GM12875 (cell line): ENCODE measurements around the gene SHISA6.

Experiments used
- H3K4me3 ChIP-seq: one replicate; pipeline ENCODE4 v1.5.1; 2011; ENCODE audit warnings: low read depth, low read length, control low read depth
- CTCF ChIP-seq: IDR thresholded peaks from 2 replicates; pipeline ENCODE4 v1.5.1; 2011; ENCODE audit warnings: low read depth, mild to moderate bottlenecking, control low read depth, inconsistent platforms, low read length, moderate library complexity, borderline replicate concordance; ENCODE audit not compliant: insufficient read depth

Gene SHISA6

GRCh38 chr17:11240841-11241610 is at the start of gene SHISA6:
TSS of gene SHISA6 (plus strand) at chr17:11241213.
- no peak within 1 kb of the TSS for H3K4me3 ChIP-seq
- TF ChIP-seq CTCF: no peak

GRCh38 chr17:11195801-11196200 is 45.2 kb upstream of the SHISA6 start:
- H3K4me3 ChIP-seq: no peak overlapping the region
- TF ChIP-seq CTCF: no peak

- TF ChIP-seq CTCF: no peak
- H3K4me3 ChIP-seq: no peak overlapping the region
Observed at GRCh38 chr17:11204991-11205390, 36.0 kb upstream of the SHISA6 start.

- no peak overlapping the region for H3K4me3 ChIP-seq
- no peak for TF ChIP-seq CTCF
Observed at GRCh38 chr17:11205659-11206058, 35.4 kb upstream of the SHISA6 start.

GRCh38 chr17:11209906-11210305 is 31.1 kb upstream of the SHISA6 start:
- no peak overlapping the region for H3K4me3 ChIP-seq
- TF ChIP-seq CTCF: no peak

GRCh38 chr17:11212792-11213191 is 28.2 kb upstream of the SHISA6 start:
- no peak for TF ChIP-seq CTCF

GRCh38 chr17:11216976-11217375 is 24.0 kb upstream of the SHISA6 start:
- TF ChIP-seq CTCF: no peak

More at GRCh38 chr17:11212792-11213191, 28.2 kb upstream of the SHISA6 start:
- H3K4me3 ChIP-seq: no peak overlapping the region

More at GRCh38 chr17:11216976-11217375, 24.0 kb upstream of the SHISA6 start:
- no peak overlapping the region for H3K4me3 ChIP-seq
